ENCODE data around the gene RAD51B. TPM values are rescaled to one million over a fixed set of nuclear protein-coding genes. Genes with fewer than 3 reads are reported as not detected.

The RAD51B gene
- total RNA-seq, 4 donors from 2014 or later: 14.0 to 16.4 (median 14.8) TPM

DNA sequence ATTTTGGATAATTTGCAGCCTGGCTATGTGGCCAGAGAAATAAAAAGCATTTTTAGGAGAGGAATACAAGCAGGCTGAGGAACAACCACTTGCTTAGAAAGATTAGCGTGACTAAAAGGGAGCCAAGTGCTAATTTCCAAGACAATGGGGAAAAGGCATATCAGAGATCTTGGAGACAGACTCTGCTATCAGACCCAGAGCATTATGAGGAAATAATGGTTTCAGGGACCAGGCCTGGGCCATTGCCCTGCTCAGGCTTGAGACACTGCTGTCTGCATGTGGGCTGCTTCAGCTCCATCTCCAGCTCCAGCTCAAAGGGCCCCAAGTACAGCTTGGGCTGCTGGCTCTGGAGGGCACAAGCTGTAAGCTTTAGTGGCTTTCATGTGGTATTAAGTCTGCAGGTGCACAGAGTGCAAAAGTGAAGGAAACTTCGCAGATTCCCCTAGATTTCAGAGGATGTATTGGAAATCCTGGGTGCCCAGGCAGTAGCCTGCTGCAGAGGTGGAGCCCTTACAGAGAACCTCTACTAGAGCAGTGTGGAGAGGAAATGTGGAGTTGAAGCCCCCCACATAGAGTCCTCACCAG is 524.0 kb downstream of the RAD51B start:
- intact Hi-C loops (cut with DNase I): no loop called here
- 90 to 95% methylated on average over 2 of the region's 2 CpGs for WGBS, 2 donors
- TF ChIP-seq POLR2A (IDR thresholded peaks at IDR 0.05): no peak
- TF ChIP-seq, protein P1, sequence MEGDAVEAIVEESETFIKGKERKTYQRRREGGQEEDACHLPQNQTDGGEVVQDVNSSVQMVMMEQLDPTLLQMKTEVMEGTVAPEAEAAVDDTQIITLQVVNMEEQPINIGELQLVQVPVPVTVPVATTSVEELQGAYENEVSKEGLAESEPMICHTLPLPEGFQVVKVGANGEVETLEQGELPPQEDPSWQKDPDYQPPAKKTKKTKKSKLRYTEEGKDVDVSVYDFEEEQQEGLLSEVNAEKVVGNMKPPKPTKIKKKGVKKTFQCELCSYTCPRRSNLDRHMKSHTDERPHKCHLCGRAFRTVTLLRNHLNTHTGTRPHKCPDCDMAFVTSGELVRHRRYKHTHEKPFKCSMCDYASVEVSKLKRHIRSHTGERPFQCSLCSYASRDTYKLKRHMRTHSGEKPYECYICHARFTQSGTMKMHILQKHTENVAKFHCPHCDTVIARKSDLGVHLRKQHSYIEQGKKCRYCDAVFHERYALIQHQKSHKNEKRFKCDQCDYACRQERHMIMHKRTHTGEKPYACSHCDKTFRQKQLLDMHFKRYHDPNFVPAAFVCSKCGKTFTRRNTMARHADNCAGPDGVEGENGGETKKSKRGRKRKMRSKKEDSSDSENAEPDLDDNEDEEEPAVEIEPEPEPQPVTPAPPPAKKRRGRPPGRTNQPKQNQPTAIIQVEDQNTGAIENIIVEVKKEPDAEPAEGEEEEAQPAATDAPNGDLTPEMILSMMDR (IDR thresholded peaks at IDR 0.05): no peak
- Histone ChIP-seq H3K9me3 (no peaks in the 10 kb centered on the region), H3K4me3 (replicated peaks in 1 of 3) (no peak overlapping the region), H3K27me3 (no peaks in the 10 kb centered on the region), H3K36me3 (no peaks in the 10 kb centered on the region), H3K4me1 (no peaks in the 10 kb centered on the region), H3K27ac (no peak overlapping the region)
- no peak for DNase-seq

DNA sequence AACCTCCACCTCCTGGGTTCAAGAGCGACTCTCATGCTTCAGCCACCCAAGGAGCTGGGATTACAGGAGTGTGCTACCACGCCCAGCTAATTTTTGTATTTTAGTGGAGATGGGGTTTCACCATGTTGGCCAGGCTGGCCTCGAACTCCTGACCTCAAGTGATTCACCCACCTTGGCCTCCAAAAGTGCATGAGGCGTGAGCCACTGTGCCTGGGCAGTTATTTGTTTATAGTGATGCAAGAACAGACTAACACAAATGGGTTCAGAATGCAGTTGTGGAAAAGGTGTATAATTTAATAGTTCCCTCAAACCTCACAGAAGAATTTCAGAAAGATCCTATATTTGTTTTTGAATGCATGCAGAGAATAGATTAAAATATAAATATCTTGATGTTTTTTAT is 526.2 kb downstream of the RAD51B start:
- H3K4me3 ChIP-seq (replicated peaks in 1 of 3): no peak overlapping the region
- H3K27ac ChIP-seq: no peak overlapping the region
- no peak for DNase-seq
- TF ChIP-seq, protein P1 (IDR thresholded peaks at IDR 0.05): no peak
- no peak for TF ChIP-seq POLR2A (IDR thresholded peaks at IDR 0.05)
- no peaks in the 10 kb centered on the region for H3K36me3 ChIP-seq
- intact Hi-C loops (cut with DNase I): no loop called here
- H3K27me3 ChIP-seq: no peaks in the 10 kb centered on the region
- 94 to 100% methylated on average over 3 to 4 of the region's 4 CpGs for WGBS, 2 donors
- no peaks in the 10 kb centered on the region for H3K9me3 ChIP-seq
- no peaks in the 10 kb centered on the region for H3K4me1 ChIP-seq

DNA sequence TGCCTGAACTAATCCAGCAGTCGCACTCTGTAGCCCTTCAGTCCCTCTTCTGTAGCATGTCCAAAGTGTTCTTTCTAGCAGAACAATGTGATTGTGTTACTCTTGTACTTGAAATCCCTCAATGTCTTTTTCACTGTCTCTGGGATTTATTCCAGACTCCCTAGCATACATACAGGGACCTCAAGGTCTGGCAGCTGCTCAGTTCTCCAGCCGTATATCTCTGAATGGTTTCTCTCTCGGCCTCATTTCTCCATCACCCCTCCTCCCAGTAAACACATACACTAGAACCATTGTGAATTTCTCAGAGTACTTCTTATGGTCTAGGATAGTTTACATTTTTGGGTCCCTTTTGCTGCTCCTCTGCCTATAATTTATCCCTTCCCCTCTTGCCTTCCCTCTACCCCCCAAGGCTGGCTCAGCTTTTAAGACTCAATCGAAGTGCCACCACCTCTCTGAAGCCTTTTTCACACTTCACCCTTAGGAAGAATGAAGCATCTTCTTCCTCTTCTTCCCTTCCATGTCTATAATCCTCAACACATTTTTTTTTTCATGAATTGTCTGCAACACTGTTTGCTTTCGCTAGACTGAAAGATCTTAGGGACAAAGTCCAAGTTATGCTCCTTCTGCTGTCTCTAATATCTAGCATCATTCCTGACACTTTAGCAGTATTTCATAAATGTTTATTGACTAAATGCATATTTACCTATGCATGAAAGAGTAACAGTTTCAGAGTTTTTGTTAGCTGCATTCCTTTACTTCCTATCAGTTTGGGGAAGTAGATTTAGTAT is 527.2 kb downstream of the RAD51B start:
- 64 to 71% methylated on average over 5 of the region's 5 CpGs for WGBS, 2 donors
- no peak for DNase-seq
- H3K27ac ChIP-seq: no peak overlapping the region
- H3K4me3 ChIP-seq (replicated peaks in 1 of 3): no peak overlapping the region
- intact Hi-C loops (cut with DNase I): no loop called here
- no peak for TF ChIP-seq POLR2A (IDR thresholded peaks at IDR 0.05)
- TF ChIP-seq, protein P1 (IDR thresholded peaks at IDR 0.05): no peak
- no peaks in the 10 kb centered on the region for H3K9me3 ChIP-seq
- H3K4me1 ChIP-seq: no peaks in the 10 kb centered on the region
- H3K36me3 ChIP-seq: no peaks in the 10 kb centered on the region
- H3K27me3 ChIP-seq: no peaks in the 10 kb centered on the region

DNA sequence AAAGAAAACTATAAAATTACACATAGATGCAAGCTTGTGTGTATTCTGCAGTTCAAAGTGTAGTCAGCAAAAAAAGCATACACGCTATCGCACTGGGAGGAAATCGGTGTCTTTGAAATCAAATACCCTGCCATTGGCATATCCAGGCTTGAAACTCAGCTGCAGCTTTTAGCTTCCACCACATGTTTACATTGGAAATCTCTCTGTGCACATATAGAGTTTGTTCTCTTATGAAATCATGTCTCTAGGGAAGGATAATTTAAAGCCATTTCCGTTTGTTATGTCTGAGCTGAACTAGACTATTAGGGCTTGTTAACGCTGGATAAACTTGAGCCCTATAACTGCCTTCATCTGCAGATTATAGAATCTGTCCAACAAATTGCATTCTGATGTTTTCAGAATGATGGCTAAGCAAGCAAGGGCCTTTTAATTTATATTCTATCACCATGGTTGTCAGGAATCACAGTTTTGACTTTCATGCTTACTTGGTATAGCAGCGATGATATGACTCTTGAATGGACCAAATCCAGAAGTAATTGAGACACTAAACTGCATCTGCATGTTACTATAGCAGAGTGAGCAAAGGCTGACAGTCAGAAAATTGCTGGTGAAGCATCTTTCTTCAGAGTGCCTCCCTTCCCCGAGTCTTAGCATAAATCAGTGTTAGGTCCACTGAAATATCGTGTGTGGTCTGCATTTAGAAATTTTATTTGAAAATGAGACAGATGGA is 530.5 kb downstream of the RAD51B start:
- WGBS, 2 donors: 80 to 81% methylated on average over 8 of the region's 8 CpGs
- no peaks in the 10 kb centered on the region for H3K27me3 ChIP-seq
- no peak overlapping the region for H3K4me3 ChIP-seq (replicated peaks in 1 of 3)
- H3K9me3 ChIP-seq: no peaks in the 10 kb centered on the region
- TF ChIP-seq, protein P1 (IDR thresholded peaks at IDR 0.05): no peak
- TF ChIP-seq POLR2A (IDR thresholded peaks at IDR 0.05): no peak
- no peaks in the 10 kb centered on the region for H3K36me3 ChIP-seq
- DNase-seq: no peak
- no peaks in the 10 kb centered on the region for H3K4me1 ChIP-seq
- intact Hi-C loops (cut with DNase I): no loop called here
- H3K27ac ChIP-seq: no peak overlapping the region

DNA sequence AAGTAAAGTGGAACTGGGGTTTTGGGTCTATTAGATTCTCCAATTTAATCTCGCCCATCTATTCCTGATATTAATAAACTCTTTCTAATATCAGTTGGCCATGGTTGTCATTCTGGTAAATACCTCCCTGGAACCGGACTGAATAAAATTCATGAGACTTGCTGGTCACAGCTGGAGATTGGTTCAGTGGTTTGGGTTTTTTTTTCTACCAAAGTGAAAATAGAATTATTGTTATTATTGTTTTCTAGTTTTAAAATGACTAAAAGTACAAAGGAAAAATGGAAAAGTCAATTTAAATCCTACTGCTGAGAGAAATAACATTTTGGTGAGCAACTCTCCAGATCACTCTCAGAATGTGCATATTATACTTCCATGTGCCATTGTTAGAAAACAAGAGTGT is 535.8 kb downstream of the RAD51B start:
- intact Hi-C loops (cut with DNase I): no loop called here
- WGBS, 2 donors: 93 to 95% methylated on average over 2 of the region's 2 CpGs
- H3K4me1 ChIP-seq: peaks cover 30 to 33% of the 10 kb centered on the region in 2 donors
- no peaks in the 10 kb centered on the region for H3K36me3 ChIP-seq
- no peak overlapping the region for H3K4me3 ChIP-seq (replicated peaks in 1 of 3)
- no peak overlapping the region for H3K27ac ChIP-seq
- no peak for TF ChIP-seq POLR2A (IDR thresholded peaks at IDR 0.05)
- TF ChIP-seq, protein P1 (IDR thresholded peaks at IDR 0.05): no peak
- H3K9me3 ChIP-seq: no peaks in the 10 kb centered on the region
- no peaks in the 10 kb centered on the region for H3K27me3 ChIP-seq
- no peak for DNase-seq

Data from thyroid gland (tissue), 4 donors.